RWPE1 (cell line): ENCODE measurements around the gene TBC1D19.

ENCODE experiments used
- CTCF ChIA-PET: fragments of 350-600 bp; sonication (Branson Sonifier 250); formaldehyde crosslinking; extraction: SDS; loops from one replicate; lab custom pipeline; 2021; lab: Yijun Ruan, JAX
- POLR2A ChIA-PET: fragments of 400-600 bp; formaldehyde crosslinking; extraction: SDS; loops from one replicate; lab custom pipeline; 2020; ENCODE audit warnings: antibody characterized with exemption; ENCODE audit not compliant: low non-redundant PET; lab: Yijun Ruan, JAX
- DNase-seq: peaks from one replicate; pipeline ENCODE4 v3.0.0; 2012; ENCODE audit warnings: low spot score
- H3K27ac ChIP-seq: fragments of 450-650 bp; 2 replicates; pipeline ENCODE4 v1.5.1; 2017
- TF ChIP-seq, protein P1 (sequence below): fragments of 450-650 bp; conservative IDR thresholded peaks from 2 replicates; pipeline ENCODE4 v1.5.1; 2017; ENCODE audit warnings: low read depth, mild to moderate bottlenecking

TBC1D19 gene

GRCh38 chr4:26594778-26595177 lies 10.9 kb downstream of the TBC1D19 start:
- ChIA-PET POLR2A (no interaction called here), CTCF (interaction anchor here (0.7 kb wide), 1 partner anchor 167 kb away, joined by 4 read pairs; no protein-coding TSS in a partner anchor)
- TF ChIP-seq, protein P1, sequence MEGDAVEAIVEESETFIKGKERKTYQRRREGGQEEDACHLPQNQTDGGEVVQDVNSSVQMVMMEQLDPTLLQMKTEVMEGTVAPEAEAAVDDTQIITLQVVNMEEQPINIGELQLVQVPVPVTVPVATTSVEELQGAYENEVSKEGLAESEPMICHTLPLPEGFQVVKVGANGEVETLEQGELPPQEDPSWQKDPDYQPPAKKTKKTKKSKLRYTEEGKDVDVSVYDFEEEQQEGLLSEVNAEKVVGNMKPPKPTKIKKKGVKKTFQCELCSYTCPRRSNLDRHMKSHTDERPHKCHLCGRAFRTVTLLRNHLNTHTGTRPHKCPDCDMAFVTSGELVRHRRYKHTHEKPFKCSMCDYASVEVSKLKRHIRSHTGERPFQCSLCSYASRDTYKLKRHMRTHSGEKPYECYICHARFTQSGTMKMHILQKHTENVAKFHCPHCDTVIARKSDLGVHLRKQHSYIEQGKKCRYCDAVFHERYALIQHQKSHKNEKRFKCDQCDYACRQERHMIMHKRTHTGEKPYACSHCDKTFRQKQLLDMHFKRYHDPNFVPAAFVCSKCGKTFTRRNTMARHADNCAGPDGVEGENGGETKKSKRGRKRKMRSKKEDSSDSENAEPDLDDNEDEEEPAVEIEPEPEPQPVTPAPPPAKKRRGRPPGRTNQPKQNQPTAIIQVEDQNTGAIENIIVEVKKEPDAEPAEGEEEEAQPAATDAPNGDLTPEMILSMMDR, result no peak
- no peak for DNase-seq
- H3K27ac ChIP-seq, result no peak overlapping the region

DNA sequence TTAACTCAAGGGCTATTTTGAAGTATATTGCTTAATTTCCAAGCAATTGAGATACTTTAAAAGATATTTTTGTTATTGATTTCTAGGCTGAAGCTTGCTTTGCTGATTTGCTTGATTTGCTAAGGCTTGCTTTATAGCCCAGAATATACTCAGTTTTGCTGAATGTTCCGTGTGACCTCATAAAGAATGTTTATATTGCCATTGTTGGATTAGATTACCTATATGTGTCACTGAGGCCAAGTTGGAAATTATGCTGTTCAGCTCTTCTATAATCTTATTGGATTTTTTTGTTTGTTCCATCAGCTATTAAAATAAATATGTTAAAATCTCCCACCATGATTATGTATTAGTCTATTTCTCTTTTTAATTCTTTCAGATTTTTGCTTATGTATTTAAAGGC lies 13.0 kb downstream of the TBC1D19 start:
- ChIA-PET CTCF (interaction anchor here (0.5 kb wide), 1 partner anchor 494 kb away, joined by 3 read pairs; no protein-coding TSS in a partner anchor), POLR2A (no interaction called here)
- TF ChIP-seq, protein P1, result no peak
- no peak overlapping the region for H3K27ac ChIP-seq
- DNase-seq, result no peak

- DNase-seq, result no peak
- ChIA-PET POLR2A (no interaction called here), CTCF (interaction anchor here (0.5 kb wide), 1 partner anchor 142 kb away, joined by 4 read pairs; no protein-coding TSS in a partner anchor)
- H3K27ac ChIP-seq, result no peak overlapping the region
- TF ChIP-seq, protein P1, result no peak
These were observed 17.3 kb downstream of the TBC1D19 start for GRCh38 chr4:26601204-26601603.

DNA sequence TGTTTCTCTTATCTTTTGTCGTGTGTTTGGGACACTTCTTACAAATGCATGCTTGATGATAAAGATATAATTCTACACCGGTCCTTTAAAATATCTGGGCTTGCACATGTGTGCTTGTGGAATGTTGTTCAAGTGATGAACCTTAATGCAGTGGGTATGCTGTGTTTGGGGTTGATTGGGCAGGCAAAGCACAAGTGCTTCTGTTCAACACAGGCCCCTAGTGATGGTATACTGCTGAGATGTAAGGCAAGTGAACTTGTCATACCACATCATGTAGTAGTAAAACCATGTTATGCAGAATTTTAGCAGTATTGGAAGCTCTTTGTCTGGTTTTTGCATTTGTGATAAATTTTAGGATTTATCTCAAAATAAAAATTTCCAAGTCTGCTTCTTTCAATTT lies 23.9 kb downstream of the TBC1D19 start:
- CTCF ChIA-PET, result no interaction called here
- H3K27ac ChIP-seq, result no peak overlapping the region
- POLR2A ChIA-PET, result no interaction called here
- TF ChIP-seq, protein P1, result no peak
- DNase-seq, result no peak

DNA sequence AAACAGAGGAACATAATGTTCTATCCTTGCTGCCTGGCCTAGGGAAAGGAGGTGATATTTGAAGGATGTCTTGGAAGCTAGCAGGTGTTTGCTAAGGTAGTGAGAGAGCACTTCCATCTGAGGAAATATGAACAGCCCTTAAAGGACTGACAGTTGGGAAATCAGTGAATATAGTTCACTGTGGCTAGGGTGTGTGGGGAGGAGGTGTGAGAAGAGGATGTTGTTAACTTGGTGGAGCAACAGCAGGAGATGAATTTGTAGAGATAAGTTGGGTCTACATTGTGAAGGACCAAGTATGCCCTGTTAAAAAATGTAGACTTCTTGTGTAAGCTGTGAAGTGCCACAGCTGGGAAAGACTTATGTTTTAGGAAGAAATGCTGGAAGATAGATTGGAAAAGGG lies 25.5 kb downstream of the TBC1D19 start:
- no peak for DNase-seq
- no peak overlapping the region for H3K27ac ChIP-seq
- POLR2A ChIA-PET, result no interaction called here
- TF ChIP-seq, protein P1, result no peak
- CTCF ChIA-PET, result no interaction called here

DNA sequence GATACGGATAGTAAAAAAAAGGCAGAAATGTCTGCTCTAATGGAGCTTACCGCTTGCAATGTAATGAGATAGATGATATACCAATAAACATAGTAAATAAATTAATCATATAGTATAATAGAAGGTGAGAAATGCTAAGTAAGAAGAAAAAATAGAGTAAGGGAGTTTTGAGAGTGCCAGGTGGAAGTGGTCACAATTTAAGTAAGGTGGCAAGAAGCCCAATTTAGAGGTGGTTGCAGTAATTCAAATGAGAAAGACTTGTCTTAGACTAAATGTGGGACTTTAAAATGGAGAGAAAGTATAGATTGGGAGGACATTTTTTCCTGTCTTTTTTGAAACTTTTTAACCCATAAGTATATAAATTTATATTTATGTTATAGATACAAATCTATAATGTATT lies 26.0 kb downstream of the TBC1D19 start:
- CTCF ChIA-PET, result no interaction called here
- TF ChIP-seq, protein P1, result no peak
- H3K27ac ChIP-seq, result no peak overlapping the region
- DNase-seq, result no peak
- POLR2A ChIA-PET, result no interaction called here

DNA sequence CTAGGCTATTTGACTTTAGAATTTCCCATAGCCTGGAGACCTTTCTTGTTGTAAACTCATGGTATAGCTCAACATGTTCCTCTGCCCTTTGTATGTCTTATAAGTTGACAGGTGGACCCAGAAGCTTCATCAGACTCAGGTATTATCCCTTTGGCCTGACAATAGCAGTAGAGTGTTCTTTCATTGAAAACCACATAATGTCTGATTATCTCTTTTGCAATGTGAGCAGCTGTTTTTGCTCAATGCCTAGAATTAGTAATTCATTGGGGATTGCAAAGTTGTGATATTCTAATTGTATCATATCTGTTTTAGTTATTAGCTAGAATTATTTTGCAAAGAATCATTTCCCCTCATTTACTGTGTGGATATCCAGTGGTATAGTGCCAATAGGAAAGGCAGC lies 27.5 kb downstream of the TBC1D19 start:
- TF ChIP-seq, protein P1, result no peak
- CTCF ChIA-PET, result no interaction called here
- no peak overlapping the region for H3K27ac ChIP-seq
- POLR2A ChIA-PET, result interaction anchor here (0.6 kb wide), 1 partner anchor 274 kb away, joined by 3 read pairs; no protein-coding TSS in a partner anchor
- no peak for DNase-seq
